NCI-H82 treated with DMSO at 0.1 percent for 48 hours (cell line): Measurements from ENCODE around the gene LEF1.

Experiments
- DNase-seq: peaks from one replicate; lab custom pipeline; 2025; ENCODE audit not compliant: unreplicated experiment; lab: John Stamatoyannopoulos, UW

Gene LEF1

GRCh38 chr4:108168671-108169523 lies at the start of gene LEF1:
LEF1 (minus strand) TSS chr4:108168932; CDS start chr4:108167767, 1,165 bp downstream.
- DNase-seq: no peak

DNA sequence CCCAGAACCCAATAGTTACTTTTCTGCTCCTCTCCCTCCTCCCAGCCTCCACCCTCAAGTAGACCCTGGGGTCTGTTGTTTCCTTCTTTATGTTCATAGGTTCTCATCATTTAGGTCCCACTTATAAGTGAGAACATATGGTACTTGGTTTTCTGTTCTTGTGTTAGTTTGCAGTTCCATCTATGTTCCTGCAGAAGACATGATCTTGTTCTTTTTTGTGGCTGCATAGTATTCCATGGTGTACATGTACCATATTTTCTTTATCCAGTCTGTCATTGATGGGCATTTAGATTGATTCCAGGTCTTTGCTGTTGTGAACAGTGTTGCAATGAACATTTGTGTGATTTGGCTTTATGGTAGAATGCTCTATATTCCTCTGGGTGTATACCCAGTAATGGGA lies 47.8 kb upstream of the LEF1 start:
- DNase-seq: no peak

DNA sequence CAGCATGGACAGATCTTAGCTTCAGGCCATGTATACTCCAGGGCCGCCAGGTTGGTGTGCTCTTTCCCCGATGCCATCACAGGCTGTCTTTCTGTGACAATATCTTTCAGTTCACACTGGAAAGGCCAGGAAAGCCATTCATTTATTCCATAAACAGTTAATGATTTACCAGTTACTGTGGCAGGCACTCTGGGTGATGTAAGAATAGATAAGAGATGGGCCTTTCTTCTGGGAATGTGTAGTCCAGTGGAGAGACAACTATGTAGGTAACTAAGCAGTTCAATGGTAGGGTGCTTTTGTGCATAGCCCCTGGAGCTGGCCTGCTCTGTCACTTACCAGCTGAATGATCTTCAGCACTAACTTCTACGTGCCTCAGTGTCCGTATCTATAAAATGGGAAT lies 46.3 kb upstream of the LEF1 start:
- no peak for DNase-seq

GRCh38 chr4:108213723-108214122 lies 45.0 kb upstream of the LEF1 start:
- no peak for DNase-seq

GRCh38 chr4:108213308-108213707 lies 44.6 kb upstream of the LEF1 start:
- DNase-seq: no peak

GRCh38 chr4:108210989-108211835 lies 42.5 kb upstream of the LEF1 start:
- DNase-seq: no peak

DNA sequence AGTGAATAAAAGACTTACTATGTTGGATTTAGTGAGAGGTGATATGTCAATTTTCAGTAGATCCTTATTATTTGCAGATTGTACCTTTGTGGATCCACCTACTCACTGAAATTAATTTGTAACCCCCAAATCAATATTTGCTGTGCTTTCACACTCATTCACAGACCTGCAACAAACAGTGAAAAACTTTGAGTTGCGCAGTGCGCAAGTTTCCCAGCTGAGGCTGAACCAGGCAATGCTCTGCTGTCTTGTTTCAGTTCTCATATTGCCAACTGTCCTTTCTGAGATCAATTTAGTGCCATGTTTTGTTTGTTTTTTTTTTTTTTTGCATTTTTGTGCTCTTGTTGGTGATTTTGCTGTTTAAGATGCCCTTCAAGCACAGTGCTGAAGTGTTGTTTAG lies 40.8 kb upstream of the LEF1 start:
- no peak for DNase-seq

DNA sequence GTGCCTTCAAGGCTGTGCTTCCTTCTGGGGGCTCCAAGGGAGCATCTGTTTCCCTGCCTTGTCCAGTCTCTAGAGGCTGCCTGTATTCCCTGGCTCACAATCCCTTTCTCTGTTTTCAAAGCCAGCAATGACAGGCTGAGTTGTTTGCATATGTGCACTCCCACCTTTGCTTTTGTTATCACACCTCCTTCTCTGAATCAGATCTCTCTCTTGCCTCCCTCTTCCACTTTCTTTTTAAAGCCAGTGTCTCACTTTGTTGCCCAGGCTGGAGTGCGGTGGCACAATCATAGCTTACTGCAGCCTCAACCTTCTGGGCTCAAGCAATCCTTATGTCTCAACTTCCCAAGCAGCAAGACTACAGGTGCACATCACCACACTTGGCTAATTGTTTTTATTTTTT lies 37.1 kb upstream of the LEF1 start:
- DNase-seq: no peak

DNA sequence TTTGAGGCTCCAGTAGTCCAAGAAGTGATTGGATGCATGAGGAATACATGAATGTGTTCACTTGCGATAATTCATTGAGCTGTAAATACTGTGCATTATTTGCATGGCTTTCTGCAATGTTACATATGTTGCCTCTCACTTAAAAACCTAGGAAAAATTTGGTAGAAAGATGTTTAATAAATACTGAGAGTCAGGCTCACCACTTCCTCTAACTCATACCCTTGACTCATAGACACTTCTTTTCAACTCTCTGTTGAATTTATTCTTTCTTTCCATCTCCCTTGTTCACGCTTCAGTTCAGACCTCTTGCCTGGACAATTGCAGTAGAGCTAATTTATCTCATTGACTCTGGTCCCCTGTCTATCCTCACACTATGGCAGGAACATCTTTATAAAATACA lies 35.8 kb upstream of the LEF1 start:
- DNase-seq: no peak

GRCh38 chr4:108203377-108203776 lies 34.6 kb upstream of the LEF1 start:
- no peak for DNase-seq

DNA sequence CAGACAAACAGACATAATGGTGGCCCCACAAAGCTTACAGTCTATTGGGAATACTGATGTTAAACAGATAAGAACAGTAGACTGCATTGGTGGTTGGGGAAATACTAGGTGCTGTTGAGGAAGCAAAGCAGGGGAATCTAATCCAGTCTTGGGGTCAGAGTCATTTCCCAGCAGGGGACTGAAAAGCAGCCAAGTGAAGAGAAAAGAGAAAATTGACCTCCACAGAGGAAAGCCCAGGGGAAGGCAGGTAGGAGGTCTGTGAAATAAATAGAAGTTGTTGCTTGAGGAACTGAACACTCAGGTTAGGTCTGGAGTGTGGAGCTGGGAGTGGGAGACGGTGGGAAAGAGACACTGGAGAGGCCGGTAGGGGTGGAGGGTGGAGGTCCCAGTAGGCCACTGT lies 33.0 kb upstream of the LEF1 start:
- no peak for DNase-seq

GRCh38 chr4:108199881-108200280 lies 31.1 kb upstream of the LEF1 start:
- no peak for DNase-seq

DNA sequence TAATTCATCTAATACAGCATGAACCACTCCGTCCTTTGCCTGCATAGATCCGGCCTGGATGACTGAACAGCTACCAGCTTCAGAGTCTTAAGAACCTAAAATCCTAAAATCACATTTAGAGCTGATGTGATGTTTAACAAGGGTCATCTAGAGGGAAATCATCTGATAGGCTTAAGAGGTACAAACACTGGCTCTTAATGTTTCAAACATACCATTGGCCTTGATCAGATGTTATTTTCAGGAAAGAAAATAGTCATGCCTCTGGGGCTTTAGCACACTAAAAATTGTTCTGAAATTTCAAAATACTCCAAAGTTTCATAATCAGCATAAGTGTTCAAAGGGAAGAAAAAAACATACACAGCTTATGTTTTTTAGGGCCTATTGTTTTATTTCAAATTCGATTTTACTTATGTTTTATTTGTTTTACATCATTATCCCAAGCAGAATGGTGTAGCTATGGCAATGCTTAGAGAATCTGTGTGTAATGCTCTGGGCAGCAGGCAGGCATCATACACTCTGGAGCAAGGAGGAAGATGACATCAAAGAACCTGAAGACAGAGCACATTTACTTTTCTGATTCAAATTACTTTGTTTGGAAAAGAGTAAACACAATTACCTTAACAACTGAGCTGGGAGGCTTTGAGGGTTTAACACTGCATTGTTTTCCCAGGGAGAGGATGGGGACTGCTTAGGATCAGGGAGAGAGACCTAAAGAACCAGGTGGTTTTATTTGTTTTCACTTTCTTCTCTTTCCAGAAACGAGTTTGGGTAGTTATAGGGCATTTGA lies 25.3 kb upstream of the LEF1 start:
- DNase-seq: no peak

GRCh38 chr4:108192935-108193334 lies 24.2 kb upstream of the LEF1 start:
- no peak for DNase-seq

GRCh38 chr4:108192056-108192455 lies 23.3 kb upstream of the LEF1 start:
- no peak for DNase-seq

DNA sequence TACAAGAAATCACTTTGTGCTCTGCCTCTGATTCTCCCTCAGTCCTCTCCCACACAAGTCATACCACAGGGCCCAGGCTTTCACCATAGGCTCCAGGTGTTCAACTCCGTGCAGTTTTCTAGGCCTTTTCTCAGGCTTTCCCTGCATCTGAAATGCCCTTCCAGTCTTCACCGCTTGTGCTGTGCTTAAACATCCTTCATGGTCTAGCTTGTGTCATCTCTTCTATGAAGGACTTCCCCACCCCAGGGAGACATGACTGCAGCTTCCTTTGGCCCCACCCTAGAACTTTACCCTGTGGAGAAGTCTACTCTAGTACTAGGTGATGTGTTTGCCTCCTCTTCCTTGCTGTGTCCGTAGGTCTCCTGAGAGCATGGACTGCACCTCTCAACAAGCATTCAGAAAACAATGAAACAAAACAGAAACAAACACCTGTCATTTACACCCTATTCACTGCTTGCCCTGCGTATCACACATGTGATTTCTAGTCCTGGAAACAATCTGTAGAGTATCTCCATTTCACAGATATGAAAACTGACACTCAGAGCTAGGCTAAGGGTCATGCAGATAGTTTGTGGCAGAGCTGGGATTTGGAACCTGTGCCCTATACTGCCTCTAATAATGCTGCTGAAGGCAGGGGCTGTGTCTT lies 22.7 kb upstream of the LEF1 start:
- DNase-seq: no peak

DNA sequence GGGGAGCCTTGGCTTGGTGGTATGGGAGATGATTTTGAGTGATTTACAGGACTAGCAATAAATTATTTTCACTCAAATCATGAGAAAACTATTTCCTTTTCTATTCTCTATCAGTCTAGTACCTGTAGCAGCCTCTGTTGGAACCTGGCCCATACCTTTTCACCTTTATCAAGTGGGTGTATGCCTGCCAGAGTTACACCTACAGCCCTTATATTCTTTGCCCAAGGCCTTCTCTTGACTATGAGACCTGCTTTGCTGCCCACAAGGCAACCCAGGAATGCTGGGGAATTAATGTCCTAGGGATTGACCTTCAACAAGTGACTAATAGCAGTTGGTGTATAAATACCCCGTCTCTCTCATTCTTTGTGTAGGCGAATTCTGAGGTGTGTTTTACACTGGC lies 20.0 kb upstream of the LEF1 start:
- DNase-seq: no peak

GRCh38 chr4:108185252-108185651 lies 16.5 kb upstream of the LEF1 start:
- no peak for DNase-seq

GRCh38 chr4:108184453-108185049 lies 15.8 kb upstream of the LEF1 start:
- DNase-seq: no peak

GRCh38 chr4:108181704-108182103 lies 13.0 kb upstream of the LEF1 start:
- no peak for DNase-seq

DNA sequence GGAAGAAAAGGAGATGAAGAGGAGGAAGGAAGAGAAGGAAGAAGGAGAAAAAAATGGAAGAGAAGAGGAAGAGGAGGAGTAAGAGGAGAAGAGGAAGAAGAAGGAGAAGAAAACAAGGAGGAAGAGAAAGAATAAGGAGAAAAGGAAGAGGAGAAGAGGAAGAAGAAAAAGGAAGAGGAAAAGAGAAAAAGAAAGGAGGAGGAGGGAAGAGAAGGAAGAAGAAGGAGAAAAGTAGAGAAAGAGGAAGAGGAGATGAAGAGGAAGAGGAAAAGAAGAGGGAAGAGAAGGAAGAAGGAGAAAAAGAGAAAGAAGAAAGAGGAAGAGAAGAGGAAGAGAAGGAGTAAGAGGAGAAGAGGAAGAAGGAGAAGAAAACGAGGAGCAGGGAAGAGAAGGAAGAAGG lies 11.8 kb upstream of the LEF1 start:
- DNase-seq: no peak
